CD4-positive, alpha-beta T cell (primary cell): ENCODE results near the gene SCAF8. TPM values are rescaled to one million over a fixed set of nuclear protein-coding genes. Genes with fewer than 3 reads are reported as not detected.

Experiments used
- ATAC-seq: fragments of 200-7000 bp; cut with Tn5 transposase; one replicate; pipeline ENCODE4 v1.10.0; 2022; ENCODE audit warnings: mild to moderate bottlenecking; ENCODE audit not compliant: poor library complexity
- CTCF ChIA-PET: fragments of 350-600 bp; sonication (Branson Sonifier 250); formaldehyde crosslinking; loops from one replicate; lab custom pipeline; 2021; ENCODE audit warnings: antibody characterized with exemption, inconsistent platforms; lab: Charles Lee
- POLR2A ChIA-PET: fragments of 350-600 bp; sonication (Branson Sonifier 250); formaldehyde crosslinking; loops from one replicate; lab custom pipeline; 2021; ENCODE audit warnings: antibody characterized with exemption, inconsistent platforms; lab: Charles Lee
- DNase-seq, 14 experiments: peaks; one replicate each; pipeline ENCODE4 v3.0.0-alpha.2; 2013 to 2020; ENCODE audit warnings: mixed read lengths in 2 of 14
- H3K27ac ChIP-seq, 2 donors: one replicate each; pipeline versions ENCODE4 v1.5.1 to v1.7.0; 2013; ENCODE audit warnings: low read length in 2 of 2, low read depth in 1 of 2, mild to moderate bottlenecking in 1 of 2
- H3K27me3 ChIP-seq, 2 experiments: 1 replicate in 1 of 2; 2 replicates in 1 of 2; pipeline versions ENCODE4 v1.6.1 to v1.7.0; 2013; ENCODE audit warnings: low read length in 2 of 2, control low read depth in 1 of 2, mild to moderate bottlenecking in 1 of 2, moderate library complexity in 1 of 2; ENCODE audit not compliant: insufficient read depth in 2 of 2, control insufficient read depth in 1 of 2
- H3K36me3 ChIP-seq: one replicate; pipeline ENCODE4 v1.6.1; 2013; ENCODE audit warnings: low read length, control low read depth; ENCODE audit not compliant: insufficient read depth
- H3K4me1 ChIP-seq: one replicate; pipeline ENCODE4 v1.6.1; 2013; ENCODE audit warnings: low read length, control low read depth; ENCODE audit not compliant: insufficient read depth
- H3K4me3 ChIP-seq: one replicate; pipeline ENCODE4 v1.5.1; 2013; ENCODE audit warnings: mild to moderate bottlenecking, low read length, moderate library complexity
- H3K9me3 ChIP-seq, 2 experiments: 1 replicate in 1 of 2; 2 replicates in 1 of 2; pipeline versions ENCODE4 v1.6.1 to v1.7.0; 2013; ENCODE audit warnings: low read length in 2 of 2, mild to moderate bottlenecking in 2 of 2, control low read depth in 1 of 2, moderate library complexity in 1 of 2; ENCODE audit not compliant: control insufficient read depth in 1 of 2, insufficient read depth in 1 of 2
- H3K27ac Mint-ChIP-seq: one replicate; pipeline ENCODE4 v1.8.0; 2020; ENCODE audit warnings: mixed read lengths
- H3K27me3 Mint-ChIP-seq: one replicate; pipeline ENCODE4 v1.8.0; 2021; ENCODE audit warnings: mixed read lengths
- H3K36me3 Mint-ChIP-seq: one replicate; pipeline ENCODE4 v1.8.0; 2021; ENCODE audit warnings: low read depth, mixed read lengths
- H3K4me1 Mint-ChIP-seq: one replicate; pipeline ENCODE4 v1.8.0; 2021; ENCODE audit warnings: low read depth, mixed read lengths
- H3K4me3 Mint-ChIP-seq: one replicate; pipeline ENCODE4 v1.8.0; 2020; ENCODE audit warnings: mild to moderate bottlenecking, mixed read lengths
- H3K9me3 Mint-ChIP-seq: one replicate; pipeline ENCODE4 v1.8.0; 2020; ENCODE audit warnings: mixed read lengths
- intact Hi-C, 2 experiments: fragments of 100-400 bp; cut with DNase I in 1 of 2; cut with micrococcal nuclease in 1 of 2; formaldehyde crosslinking; loops; one replicate each; pipeline versions ENCODE4 v1.15.1 to v1.9.0; 2023 to 2025; cut with DNase I, micrococcal nuclease
- total RNA-seq, 174 experiments: library from RNA in 2 of 174; stranded (reverse) in 2 of 174; gene quantifications; one replicate each; pipeline ENCODE4 v1.2.3 and lab custom pipeline; 2021 to 2026
- TF ChIP-seq, protein P1 (sequence below): fragments of 200-600 bp; IDR thresholded peaks from one replicate; pipeline ENCODE4 v1.8.0; 2022; ENCODE audit warnings: antibody characterized with exemption, mild to moderate bottlenecking

SCAF8 gene
- total RNA-seq, 2 experiments from 2014 or later: 82.6 to 83.8 TPM

DNA sequence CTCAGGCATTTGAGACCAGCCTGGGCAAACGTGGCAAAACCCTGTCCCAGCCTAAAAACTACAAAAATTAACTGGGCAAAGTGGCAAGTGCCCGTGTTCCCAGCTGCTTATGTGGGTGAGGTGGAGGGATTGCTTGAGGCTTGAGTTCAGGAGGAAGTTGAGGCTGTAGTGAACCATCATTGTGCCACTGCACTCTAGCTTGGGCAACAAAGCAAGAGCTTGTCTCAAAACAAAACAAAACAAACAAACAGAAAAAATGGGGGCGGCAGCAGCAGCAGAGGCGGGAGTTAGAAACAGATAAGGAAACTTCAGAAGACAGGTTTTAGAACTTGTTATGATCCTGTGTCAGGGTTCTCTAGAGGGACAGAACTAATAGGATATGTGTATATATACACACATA, 49.0 kb downstream of the SCAF8 start:
- CTCF ChIA-PET: no interaction called here
- TF ChIP-seq, protein P1, sequence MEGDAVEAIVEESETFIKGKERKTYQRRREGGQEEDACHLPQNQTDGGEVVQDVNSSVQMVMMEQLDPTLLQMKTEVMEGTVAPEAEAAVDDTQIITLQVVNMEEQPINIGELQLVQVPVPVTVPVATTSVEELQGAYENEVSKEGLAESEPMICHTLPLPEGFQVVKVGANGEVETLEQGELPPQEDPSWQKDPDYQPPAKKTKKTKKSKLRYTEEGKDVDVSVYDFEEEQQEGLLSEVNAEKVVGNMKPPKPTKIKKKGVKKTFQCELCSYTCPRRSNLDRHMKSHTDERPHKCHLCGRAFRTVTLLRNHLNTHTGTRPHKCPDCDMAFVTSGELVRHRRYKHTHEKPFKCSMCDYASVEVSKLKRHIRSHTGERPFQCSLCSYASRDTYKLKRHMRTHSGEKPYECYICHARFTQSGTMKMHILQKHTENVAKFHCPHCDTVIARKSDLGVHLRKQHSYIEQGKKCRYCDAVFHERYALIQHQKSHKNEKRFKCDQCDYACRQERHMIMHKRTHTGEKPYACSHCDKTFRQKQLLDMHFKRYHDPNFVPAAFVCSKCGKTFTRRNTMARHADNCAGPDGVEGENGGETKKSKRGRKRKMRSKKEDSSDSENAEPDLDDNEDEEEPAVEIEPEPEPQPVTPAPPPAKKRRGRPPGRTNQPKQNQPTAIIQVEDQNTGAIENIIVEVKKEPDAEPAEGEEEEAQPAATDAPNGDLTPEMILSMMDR: no peak
- peak overlapping the region; percentile 6 for H3K4me3 Mint-ChIP-seq
- Histone ChIP-seq H3K27ac (no peak overlapping the region), H3K36me3 (peaks cover 20% of the 10 kb centered on the region), H3K4me3 (no peak overlapping the region), H3K27me3 (no peaks in the 10 kb centered on the region), H3K9me3 (no peaks in the 10 kb centered on the region), H3K4me1 (peaks cover 9% of the 10 kb centered on the region)
- intact Hi-C loops: no loop called here
- POLR2A ChIA-PET: interaction anchor here (0.7 kb wide), 1 partner anchor 17 kb away, joined by 3 read pairs; no protein-coding TSS in a partner anchor
- H3K27ac Mint-ChIP-seq: peak overlapping the region; percentile 47
- ATAC-seq (peak; percentile 24), DNase-seq (no peak)
- H3K9me3 Mint-ChIP-seq: no peaks in the 10 kb centered on the region
- H3K36me3 Mint-ChIP-seq: peaks cover 83% of the 10 kb centered on the region
- H3K4me1 Mint-ChIP-seq: peaks cover 72% of the 10 kb centered on the region
- H3K27me3 Mint-ChIP-seq: no peaks in the 10 kb centered on the region

DNA sequence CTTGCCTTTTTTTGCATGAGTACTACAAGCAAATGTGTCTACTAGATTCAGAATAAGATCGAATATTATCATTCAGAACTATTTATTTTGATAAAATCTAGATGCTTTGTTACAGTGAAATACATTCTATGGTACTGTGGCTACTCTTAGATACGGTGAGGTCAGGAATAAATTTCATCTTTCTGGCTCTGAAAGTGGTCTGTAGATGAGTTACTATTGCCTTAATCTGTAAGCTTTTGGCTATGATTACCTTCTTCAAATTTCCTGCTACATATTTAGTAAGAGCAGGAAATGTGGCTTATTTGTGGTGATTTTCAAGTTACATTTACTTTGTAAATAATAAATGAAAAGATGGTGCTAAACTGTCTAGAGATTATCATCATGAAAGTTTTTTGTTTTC, 50.0 kb downstream of the SCAF8 start:
- DNase-seq: no peak
- H3K36me3 Mint-ChIP-seq: peaks cover 82% of the 10 kb centered on the region
- peaks cover 62% of the 10 kb centered on the region for H3K4me1 Mint-ChIP-seq
- Histone ChIP-seq H3K27ac (no peak overlapping the region), H3K9me3 (no peaks in the 10 kb centered on the region), H3K4me3 (no peak overlapping the region), H3K4me1 (peaks cover 9% of the 10 kb centered on the region), H3K36me3 (peaks cover 27% of the 10 kb centered on the region), H3K27me3 (no peaks in the 10 kb centered on the region)
- intact Hi-C loops: no loop called here
- no peaks in the 10 kb centered on the region for H3K27me3 Mint-ChIP-seq
- no peak overlapping the region for H3K4me3 Mint-ChIP-seq
- ChIA-PET POLR2A (no interaction called here), CTCF (no interaction called here)
- peak overlapping the region; percentile 47 for H3K27ac Mint-ChIP-seq
- H3K9me3 Mint-ChIP-seq: no peaks in the 10 kb centered on the region
- no peak for ATAC-seq
- TF ChIP-seq, protein P1: no peak

DNA sequence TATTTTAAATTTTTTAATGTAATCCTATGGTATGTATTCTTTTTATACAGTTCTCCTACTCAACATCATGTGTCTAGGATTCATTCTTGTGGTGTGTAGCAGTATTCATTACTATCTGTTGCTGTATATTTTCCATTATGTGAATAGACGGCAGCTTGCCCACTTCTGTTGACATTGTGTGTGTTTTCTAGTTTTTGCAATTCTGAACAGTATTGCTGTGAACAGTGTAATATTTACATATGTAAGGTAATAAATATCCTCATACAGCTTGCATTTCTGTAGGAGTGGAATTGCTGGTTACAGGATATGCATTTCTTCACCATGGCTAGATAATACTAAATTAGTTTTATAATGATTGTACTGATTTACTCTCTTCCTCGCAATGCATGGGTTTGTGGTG, 51.9 kb downstream of the SCAF8 start:
- Histone ChIP-seq H3K9me3 (no peaks in the 10 kb centered on the region), H3K4me1 (peaks cover 9% of the 10 kb centered on the region), H3K27ac (no peak overlapping the region), H3K4me3 (no peak overlapping the region), H3K27me3 (no peaks in the 10 kb centered on the region), H3K36me3 (peaks cover 18% of the 10 kb centered on the region)
- peaks cover 61% of the 10 kb centered on the region for H3K4me1 Mint-ChIP-seq
- ATAC-seq (no peak), DNase-seq (no peak)
- CTCF ChIA-PET: no interaction called here
- H3K27me3 Mint-ChIP-seq: no peaks in the 10 kb centered on the region
- H3K4me3 Mint-ChIP-seq: no peak overlapping the region
- TF ChIP-seq, protein P1: no peak
- POLR2A ChIA-PET: no interaction called here
- intact Hi-C loops: loop anchor here in 1 of 2 experiments (5.0 kb wide), 1 partner anchor 108 kb away; no protein-coding TSS in a partner anchor
- H3K9me3 Mint-ChIP-seq: no peaks in the 10 kb centered on the region
- H3K27ac Mint-ChIP-seq: no peak overlapping the region
- peaks cover 70% of the 10 kb centered on the region for H3K36me3 Mint-ChIP-seq
